Adrenal gland (tissue), 12 donors: ENCODE results near the gene SYNJ2BP. TPM values are rescaled to one million over a fixed set of nuclear protein-coding genes. Genes with fewer than 3 reads are reported as not detected.
"Not testable (repeated sequence)": the region's sequence is repeated elsewhere in the genome, so short reads cannot be mapped to it uniquely, and the experiment has no call there.

Experiments
- DNase-seq, 7 donors: peaks; one replicate each; pipeline ENCODE4 v3.0.0-alpha.2; 2019 to 2020
- H3K27ac ChIP-seq, 5 donors: fragments of 200-600 bp; sonication (generic) in 4 of 5; 1 replicate in 3 of 5; 2 replicates in 2 of 5; pipeline versions ENCODE4 v1.5.1 to v1.8.0; 2016 to 2020; ENCODE audit warnings: mild to moderate bottlenecking in 1 of 5
- H3K27me3 ChIP-seq: fragments of 200-600 bp; 2 replicates; pipeline ENCODE4 v1.8.0; 2021
- H3K36me3 ChIP-seq, 2 donors: fragments of 200-600 bp; replicated peaks in 1 of 2; 1 replicate in 1 of 2; 2 replicates in 1 of 2; pipeline versions ENCODE4 v1.5.1 to v1.8.0; 2018 to 2022
- H3K4me1 ChIP-seq, 2 donors: fragments of 200-600 bp; replicated peaks in 1 of 2; 1 replicate in 1 of 2; 2 replicates in 1 of 2; pipeline versions ENCODE4 v1.5.1 to v1.8.0; 2018 to 2021
- H3K4me3 ChIP-seq, 4 donors: fragments of 200-600 bp; sonication (generic) in 3 of 4; one replicate each; pipeline ENCODE4 v1.5.1; 2016 to 2018
- H3K9me3 ChIP-seq, 3 donors: fragments of 200-600 bp; sonication (generic) in 1 of 3; replicated peaks in 1 of 3; 1 replicate in 2 of 3; 2 replicates in 1 of 3; pipeline versions ENCODE4 v1.5.1 to v1.8.0; 2016 to 2021
- POLR2A ChIP-seq, 2 donors: fragments of 450-650 bp; IDR thresholded peaks; one replicate each; pipeline ENCODE4 v1.6.1; 2017; ENCODE audit warnings: antibody characterized with exemption in 2 of 2, mild to moderate bottlenecking in 2 of 2, moderate library complexity in 1 of 2
- WGBS, 4 donors: extraction: QIAGEN DNeasy Blood & Tissue Kit in 2 of 4; methylation state at CpG; one replicate each; pipeline versions ENCODE4 v1.1.5 to v1.1.7; 2013 to 2017; 5-methylcytosine and 5-hydroxymethylcytosine counted together
- intact Hi-C, 2 donors: fragments of 100-400 bp; cut with DNase I; formaldehyde crosslinking; loops; one replicate each; pipeline versions ENCODE4 v1.14.1 to v1.15.0; 2022 to 2023
- polyA plus RNA-seq, 3 donors: library from polyadenylated mRNA; stranded (reverse); fragments of 200-250 nt in 2 of 3; fragments of 350-450 nt in 1 of 3; fragmentation: Illumina TruSeq in 1 of 3; extraction: RNeasy Lipid Tissue Mini Kit (QIAGEN cat#74804) in 1 of 3; gene quantifications; one replicate each; pipeline ENCODE4 v1.2.3, GENCODE V29; 2013 to 2014
- total RNA-seq, 9 donors: library from RNA; depleted of rRNA in 4 of 9; stranded (reverse); fragments of >200 nt in 4 of 9; fragments of 120-200 nt in 1 of 9; fragmentation: NEBNext Ultra II Directional in 1 of 9; extraction: Animal tissue kit (Norgen Biotek cat#: 25700) in 1 of 9; gene quantifications; one replicate each; pipeline versions ENCODE4 v1.1.0 to v1.2.4, GENCODE V29; 2013 to 2023
- TF ChIP-seq, protein P1 (sequence below), 6 experiments: fragments of 450-650 bp in 4 of 6; fragments of 200-600 bp in 2 of 6; sonication (generic) in 1 of 6; IDR thresholded peaks; 1 replicate in 5 of 6; 2 replicates in 1 of 6; pipeline versions ENCODE4 v1.5.1 to v1.8.0; 2016 to 2021; ENCODE audit warnings: antibody characterized with exemption in 6 of 6, mild to moderate bottlenecking in 2 of 6, moderate library complexity in 1 of 6
- donor health status: healthy with polysubstance abuse.
- donor health status: Bipolar disorder and iron deficiency.
- donor health status: DM: yes; HTN: yes; CAD: no.
- donor health status: DM: no; HTN: no; CAD: no.
- donor health status: DM: no; HTN: no; CAD: no.
- donor health status: DM: yes; HTN: yes; CAD: no.

SYNJ2BP gene
- total and polyA plus RNA-seq, 12 donors: 7.0 to 42.3 (median 31.3) TPM

DNA sequence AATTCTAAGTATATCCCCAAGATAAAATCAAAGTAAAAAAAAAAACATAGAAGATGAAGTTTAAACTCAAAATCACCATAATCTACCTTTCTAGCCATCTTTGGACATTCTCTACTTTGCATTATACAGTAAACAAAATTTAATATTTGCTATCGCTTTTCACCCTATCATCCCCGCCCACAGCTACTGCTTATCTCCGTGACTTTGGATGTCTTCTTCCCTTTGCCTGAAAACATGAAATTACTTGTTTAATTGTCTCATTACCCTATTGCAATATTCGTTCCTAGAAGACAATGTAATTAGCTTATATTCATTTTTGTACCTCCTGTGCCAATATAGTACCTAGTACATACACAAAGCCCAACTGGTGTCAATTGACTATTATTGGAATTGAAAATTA, 9.3 kb downstream of the SYNJ2BP start:
- H3K4me3 ChIP-seq: no peak overlapping the region
- no peak for TF ChIP-seq POLR2A (IDR thresholded peaks at IDR 0.05)
- TF ChIP-seq, protein P1, sequence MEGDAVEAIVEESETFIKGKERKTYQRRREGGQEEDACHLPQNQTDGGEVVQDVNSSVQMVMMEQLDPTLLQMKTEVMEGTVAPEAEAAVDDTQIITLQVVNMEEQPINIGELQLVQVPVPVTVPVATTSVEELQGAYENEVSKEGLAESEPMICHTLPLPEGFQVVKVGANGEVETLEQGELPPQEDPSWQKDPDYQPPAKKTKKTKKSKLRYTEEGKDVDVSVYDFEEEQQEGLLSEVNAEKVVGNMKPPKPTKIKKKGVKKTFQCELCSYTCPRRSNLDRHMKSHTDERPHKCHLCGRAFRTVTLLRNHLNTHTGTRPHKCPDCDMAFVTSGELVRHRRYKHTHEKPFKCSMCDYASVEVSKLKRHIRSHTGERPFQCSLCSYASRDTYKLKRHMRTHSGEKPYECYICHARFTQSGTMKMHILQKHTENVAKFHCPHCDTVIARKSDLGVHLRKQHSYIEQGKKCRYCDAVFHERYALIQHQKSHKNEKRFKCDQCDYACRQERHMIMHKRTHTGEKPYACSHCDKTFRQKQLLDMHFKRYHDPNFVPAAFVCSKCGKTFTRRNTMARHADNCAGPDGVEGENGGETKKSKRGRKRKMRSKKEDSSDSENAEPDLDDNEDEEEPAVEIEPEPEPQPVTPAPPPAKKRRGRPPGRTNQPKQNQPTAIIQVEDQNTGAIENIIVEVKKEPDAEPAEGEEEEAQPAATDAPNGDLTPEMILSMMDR (IDR thresholded peaks at IDR 0.05): no peak
- no peak overlapping the region for H3K27ac ChIP-seq
- no peak for DNase-seq
- intact Hi-C loops: no loop called here
- H3K4me1 ChIP-seq: peaks cover 0 to 17% of the 10 kb centered on the region in 2 donors
- no peaks in the 10 kb centered on the region for H3K27me3 ChIP-seq
- WGBS, 4 donors: 92 to 95% (median 94%) methylated on average over 4 of the region's 4 CpGs
- no peaks in the 10 kb centered on the region for H3K9me3 ChIP-seq
- H3K36me3 ChIP-seq: no peaks in the 10 kb centered on the region

DNA sequence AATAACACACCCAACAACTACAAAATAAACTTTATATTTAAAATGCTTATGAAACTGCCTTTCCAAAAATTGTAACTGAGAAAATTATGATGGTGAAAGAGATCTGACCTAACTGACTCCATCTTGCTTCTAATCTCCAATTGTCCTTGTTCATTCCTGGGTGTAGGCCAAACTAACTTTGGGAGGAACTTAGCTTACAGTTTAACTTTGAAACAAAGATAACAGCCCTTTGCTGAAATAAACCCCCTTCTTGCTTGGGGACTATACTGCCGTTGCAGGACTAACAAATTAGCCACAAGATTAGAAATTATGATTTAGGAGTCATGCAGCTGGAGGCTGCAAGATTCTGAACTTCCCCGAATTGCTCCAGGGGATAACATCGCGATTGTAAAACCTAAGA, 10.7 kb downstream of the SYNJ2BP start:
- H3K36me3 ChIP-seq, H3K27ac ChIP-seq, H3K4me1 ChIP-seq, H3K27me3 ChIP-seq, intact Hi-C loops, H3K4me3 ChIP-seq, H3K9me3 ChIP-seq, DNase-seq: not testable (repeated sequence)
- 79 to 94% (median 84%) methylated on average over 4 of the region's 4 CpGs for WGBS, 4 donors

DNA sequence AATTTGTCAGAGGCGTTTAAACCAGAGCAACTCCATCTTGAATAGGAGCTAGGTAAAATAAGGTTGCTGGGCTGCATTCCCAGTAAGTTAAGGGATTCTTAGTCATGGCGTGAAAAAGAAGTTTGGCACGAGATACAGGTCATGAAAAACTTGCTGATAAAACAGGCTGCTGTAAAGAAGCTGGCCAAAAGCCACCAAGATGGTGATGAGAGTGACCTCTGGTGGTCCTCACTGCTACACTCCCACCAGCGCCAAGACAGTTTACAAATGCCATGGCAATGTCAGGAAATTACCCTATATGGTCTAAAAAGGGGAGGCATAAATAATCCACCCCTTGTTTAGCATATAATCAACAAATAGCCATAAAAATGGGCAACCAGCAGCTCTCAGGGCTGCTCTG, 13.6 kb downstream of the SYNJ2BP start:
- H3K4me1 ChIP-seq, H3K36me3 ChIP-seq, H3K4me3 ChIP-seq, intact Hi-C loops, H3K27ac ChIP-seq, H3K9me3 ChIP-seq, H3K27me3 ChIP-seq: not testable (repeated sequence)
- 35 to 50% (median 41%) methylated on average over 4 of the region's 4 CpGs for WGBS, 4 donors
- TF ChIP-seq, protein P1 (IDR thresholded peaks at IDR 0.05): peak in 1 of 6 experiments; percentile 18
- peak; percentile 27 to 73 (median 62) for DNase-seq

DNA sequence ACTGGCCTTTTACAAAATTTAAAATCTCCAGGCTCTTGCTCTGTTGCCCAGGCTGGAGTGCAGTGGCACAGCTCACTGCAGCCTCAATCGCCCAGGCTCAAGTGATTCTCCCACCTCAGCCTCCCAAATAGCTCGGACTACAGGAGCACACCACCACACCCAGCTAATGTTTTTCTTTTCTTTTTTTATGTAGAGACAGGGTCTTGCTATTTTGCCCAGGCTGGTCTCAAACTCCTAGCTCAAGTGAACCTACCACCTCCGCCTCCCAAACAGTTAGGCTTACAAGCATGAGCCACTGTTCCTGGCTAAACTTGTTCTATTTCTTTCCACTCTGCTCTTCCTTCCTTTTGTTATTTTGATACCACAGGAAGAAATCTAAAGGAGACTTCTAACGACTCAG, 15.2 kb downstream of the SYNJ2BP start:
- no peak for DNase-seq
- no peaks in the 10 kb centered on the region for H3K27me3 ChIP-seq
- no peaks in the 10 kb centered on the region for H3K9me3 ChIP-seq
- intact Hi-C loops: loop anchor here in 1 of 2 donors (2.0 kb wide), 1 partner anchor 13 kb away; no protein-coding TSS in a partner anchor
- peaks cover 0 to 10% of the 10 kb centered on the region in 2 donors for H3K4me1 ChIP-seq
- WGBS, 4 donors: 84 to 95% (median 87%) methylated on average over 4 of the region's 4 CpGs
- no peaks in the 10 kb centered on the region for H3K36me3 ChIP-seq
- TF ChIP-seq, protein P1 (IDR thresholded peaks at IDR 0.05): no peak
- TF ChIP-seq POLR2A (IDR thresholded peaks at IDR 0.05): no peak
- no peak overlapping the region for H3K4me3 ChIP-seq
- H3K27ac ChIP-seq: no peak overlapping the region

DNA sequence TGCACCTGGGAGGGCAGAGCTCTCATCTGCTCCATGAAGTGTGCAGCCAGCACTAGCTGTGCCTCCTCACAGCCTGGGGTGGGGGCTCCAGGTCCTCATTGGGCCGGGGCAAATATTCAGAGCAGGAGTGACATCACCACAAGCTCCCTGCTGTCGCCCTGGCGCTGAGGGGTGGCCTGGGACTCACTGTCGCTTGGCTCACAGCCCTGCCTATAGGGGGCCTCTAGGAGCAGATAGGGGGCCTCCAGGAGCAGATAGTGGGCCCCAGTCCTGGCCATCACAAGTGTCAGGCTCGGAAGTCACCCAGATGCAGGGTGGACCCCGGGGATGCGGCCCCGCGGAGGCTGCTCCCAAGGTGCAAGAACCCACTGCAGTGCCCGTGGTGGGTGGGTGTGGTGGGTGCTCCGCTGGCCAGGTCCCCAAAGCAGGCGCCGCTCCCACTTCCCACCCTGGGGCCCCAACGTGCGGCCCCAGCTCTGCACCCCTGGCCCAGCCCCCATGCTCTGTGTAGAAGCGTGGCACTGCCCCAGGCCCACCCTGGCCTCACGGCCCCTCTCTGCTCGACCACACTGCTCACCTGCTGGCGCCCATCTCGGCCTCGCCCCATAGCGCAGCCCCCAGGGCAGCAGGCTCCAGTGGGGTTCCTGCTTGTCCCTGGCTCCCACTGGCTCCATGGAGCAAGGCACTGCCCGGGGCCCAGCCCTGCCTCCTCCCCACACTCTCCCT, 18.0 kb downstream of the SYNJ2BP start:
- intact Hi-C loops: no loop called here
- 94 to 100% (median 97%) methylated on average over 1 to 23 of the region's 23 CpGs for WGBS, 4 donors
- peaks cover 0 to 9% of the 10 kb centered on the region in 2 donors for H3K4me1 ChIP-seq
- DNase-seq: no peak
- no peaks in the 10 kb centered on the region for H3K27me3 ChIP-seq
- H3K36me3 ChIP-seq: no peaks in the 10 kb centered on the region
- H3K9me3 ChIP-seq: no peaks in the 10 kb centered on the region
- TF ChIP-seq POLR2A (IDR thresholded peaks at IDR 0.05): no peak
- TF ChIP-seq, protein P1 (IDR thresholded peaks at IDR 0.05): no peak
- no peak overlapping the region for H3K27ac ChIP-seq
- no peak overlapping the region for H3K4me3 ChIP-seq
